HepG2 (cell line): ENCODE data around the gene PLCB1.

Source experiments
- ELF3 ChIP-seq: IDR thresholded peaks from 2 replicates; pipeline ENCODE4 v1.6.1; 2016; ENCODE audit warnings: missing genetic modification reagents, missing compliant biosample characterization
- EP300 ChIP-seq, 3 experiments: sonication (generic) in 1 of 3; formaldehyde crosslinking in 1 of 3; IDR thresholded peaks; 2 replicates each; pipeline versions ENCODE4 v1.5.1 to v1.6.1; 2011 to 2020; ENCODE audit warnings: low read depth in 2 of 3, low read length in 2 of 3, borderline replicate concordance in 1 of 3, improper control_type of control experiment in 1 of 3, mild to moderate bottlenecking in 1 of 3, missing genetic modification reagents in 1 of 3, moderate library complexity in 1 of 3
- FOXJ3 ChIP-seq: sonication (generic); formaldehyde crosslinking; IDR thresholded peaks from 2 replicates; pipeline ENCODE4 v1.4.0; 2020; ENCODE audit warnings: missing genetic modification reagents, mild to moderate bottlenecking, borderline replicate concordance
- GABPA ChIP-seq, 2 experiments: IDR thresholded peaks; 2 replicates each; pipeline ENCODE4 v1.6.1; 2011 to 2016; ENCODE audit warnings: low read depth in 2 of 2, low read length in 1 of 2, missing biosample characterization in 1 of 2, missing genetic modification characterization in 1 of 2
- RAD21 ChIP-seq: fragments of 450-650 bp; formaldehyde crosslinking; IDR thresholded peaks from 2 replicates; pipeline ENCODE4 v1.5.0; 2020; ENCODE audit warnings: mild to moderate bottlenecking
- RFX5 ChIP-seq: IDR thresholded peaks from 2 replicates; pipeline ENCODE4 v1.6.1; 2011; ENCODE audit warnings: low read depth, low read length, improper control_type of control experiment
- RNF2 ChIP-seq: fragments of 450-650 bp; conservative IDR thresholded peaks from 2 replicates; pipeline ENCODE4 v1.6.1; 2016; ENCODE audit warnings: low read depth
- TAF1 ChIP-seq: sonication (generic); formaldehyde crosslinking; IDR thresholded peaks from 2 replicates; pipeline ENCODE4 v1.4.0; 2020; ENCODE audit warnings: missing genetic modification reagents
- ZFP36 ChIP-seq: fragments of 150-350 bp; IDR thresholded peaks from 2 replicates; pipeline ENCODE4 v1.6.1; 2018; ENCODE audit warnings: borderline replicate concordance, low read length, low read depth; ENCODE audit not compliant: partially characterized antibody
- ZNF331 ChIP-seq: sonication (generic); formaldehyde crosslinking; IDR thresholded peaks from 2 replicates; pipeline ENCODE4 v1.4.0; 2020; ENCODE audit warnings: missing genetic modification reagents
- ZSCAN29 ChIP-seq: sonication (generic); formaldehyde crosslinking; conservative IDR thresholded peaks from 2 replicates; pipeline ENCODE4 v1.4.0; 2020; ENCODE audit warnings: mild to moderate bottlenecking, missing genetic modification reagents
- TF ChIP-seq, protein P1 (sequence below): sonication (generic); formaldehyde crosslinking; IDR thresholded peaks from 2 replicates; pipeline ENCODE4 v1.5.0; 2020; ENCODE audit warnings: mild to moderate bottlenecking, missing genetic modification reagents, moderate library complexity
- TF ChIP-seq, protein P2 (sequence below): sonication (generic); formaldehyde crosslinking; IDR thresholded peaks from 2 replicates; pipeline ENCODE4 v1.4.0; 2020; ENCODE audit warnings: missing genetic modification reagents; ENCODE audit errors: not compliant biosample characterization

DNA sequence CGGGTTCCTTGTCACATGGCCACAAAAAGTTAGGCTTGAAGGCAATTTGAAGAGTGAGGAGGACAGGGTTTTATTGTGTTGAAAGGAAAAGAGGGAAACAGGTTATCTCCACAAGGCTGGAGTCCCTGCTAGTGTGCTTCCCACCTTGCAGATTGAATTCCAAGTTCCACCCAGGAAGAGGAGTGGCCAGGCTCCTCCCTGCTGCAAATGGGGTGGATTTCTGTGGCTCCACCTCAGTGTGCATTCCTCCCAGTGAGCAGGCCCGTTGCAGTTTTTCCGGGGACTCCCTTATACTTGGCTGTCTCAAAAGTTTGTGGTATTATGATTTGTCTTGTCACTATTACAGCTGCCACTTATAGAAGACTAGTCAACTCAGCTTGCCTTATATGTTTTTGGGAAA is 655.0 kb downstream of the PLCB1 start:
- TF ChIP-seq, protein P1, sequence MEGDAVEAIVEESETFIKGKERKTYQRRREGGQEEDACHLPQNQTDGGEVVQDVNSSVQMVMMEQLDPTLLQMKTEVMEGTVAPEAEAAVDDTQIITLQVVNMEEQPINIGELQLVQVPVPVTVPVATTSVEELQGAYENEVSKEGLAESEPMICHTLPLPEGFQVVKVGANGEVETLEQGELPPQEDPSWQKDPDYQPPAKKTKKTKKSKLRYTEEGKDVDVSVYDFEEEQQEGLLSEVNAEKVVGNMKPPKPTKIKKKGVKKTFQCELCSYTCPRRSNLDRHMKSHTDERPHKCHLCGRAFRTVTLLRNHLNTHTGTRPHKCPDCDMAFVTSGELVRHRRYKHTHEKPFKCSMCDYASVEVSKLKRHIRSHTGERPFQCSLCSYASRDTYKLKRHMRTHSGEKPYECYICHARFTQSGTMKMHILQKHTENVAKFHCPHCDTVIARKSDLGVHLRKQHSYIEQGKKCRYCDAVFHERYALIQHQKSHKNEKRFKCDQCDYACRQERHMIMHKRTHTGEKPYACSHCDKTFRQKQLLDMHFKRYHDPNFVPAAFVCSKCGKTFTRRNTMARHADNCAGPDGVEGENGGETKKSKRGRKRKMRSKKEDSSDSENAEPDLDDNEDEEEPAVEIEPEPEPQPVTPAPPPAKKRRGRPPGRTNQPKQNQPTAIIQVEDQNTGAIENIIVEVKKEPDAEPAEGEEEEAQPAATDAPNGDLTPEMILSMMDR (CRISPR knock-in tag) = no peak
- no peak for TF ChIP-seq ZSCAN29 (CRISPR knock-in tag)
- TF ChIP-seq ZFP36 = no peak
- TF ChIP-seq RAD21 (CRISPR knock-in tag) = no peak
- no peak for TF ChIP-seq GABPA (IDR thresholded peaks at IDR 0.05; ENCODE audit: low read depth, low read length)
- no peak for TF ChIP-seq GABPA (CRISPR knock-in tag; IDR thresholded peaks at IDR 0.05; ENCODE audit: low read depth)
- no peak for TF ChIP-seq TAF1
- TF ChIP-seq, protein P2, sequence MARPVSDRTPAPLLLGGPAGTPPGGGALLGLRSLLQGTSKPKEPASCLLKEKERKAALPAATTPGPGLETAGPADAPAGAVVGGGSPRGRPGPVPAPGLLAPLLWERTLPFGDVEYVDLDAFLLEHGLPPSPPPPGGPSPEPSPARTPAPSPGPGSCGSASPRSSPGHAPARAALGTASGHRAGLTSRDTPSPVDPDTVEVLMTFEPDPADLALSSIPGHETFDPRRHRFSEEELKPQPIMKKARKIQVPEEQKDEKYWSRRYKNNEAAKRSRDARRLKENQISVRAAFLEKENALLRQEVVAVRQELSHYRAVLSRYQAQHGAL (CRISPR knock-in tag) = no peak
- TF ChIP-seq EP300 (IDR thresholded peaks at IDR 0.05; ENCODE audit: low read depth in 2 of 2, low read length in 2 of 2) = no peak
- no peak for TF ChIP-seq EP300 (CRISPR knock-in tag; IDR thresholded peaks at IDR 0.05; ENCODE audit: borderline replicate concordance)
- TF ChIP-seq RFX5 = no peak
- no peak for TF ChIP-seq RNF2
- no peak for TF ChIP-seq FOXJ3 (CRISPR knock-in tag)
- TF ChIP-seq ELF3 (CRISPR knock-in tag) = no peak
- TF ChIP-seq ZNF331 (CRISPR knock-in tag) = no peak
